ENCODE measurements around the gene GABRB1. TPM values are rescaled to one million over a fixed set of nuclear protein-coding genes. Genes with fewer than 3 reads are reported as not detected.
A peak's percentile ranks its signal among the peaks of the same experiment; 100 is the strongest.

The GABRB1 gene
- total RNA-seq (2.8 and 4.9 TPM in 2 replicates), polyA plus RNA-seq (3.6 and 5.5 TPM in 2 replicates)

GRCh38 chr4:47031011-47031678, at the start of gene GABRB1:
Gene GABRB1 (plus strand): TSS chr4:47031567.
- Histone ChIP-seq H2AFZ (peak within 1 kb of the TSS; percentile 91), H3K9me3 (ENCODE audit: low read depth) (no peaks in the 10 kb centered on the region), H3K36me3 (replicated peaks; ENCODE audit: insufficient read depth, low read depth) (no peaks in the 10 kb centered on the region), H3K79me2 (no peaks in the 10 kb centered on the region), H3K4me3 (peak within 1 kb of the TSS; percentile 94), H4K20me1 (ENCODE audit: insufficient read depth, poor library complexity, severe bottlenecking) (no peaks in the 10 kb centered on the region), H3K4me2 (peak within 1 kb of the TSS; percentile 94), H3K27me3 (no peaks in the 10 kb centered on the region), H3K9me2 (replicated peaks; ENCODE audit: insufficient read depth) (no peaks in the 10 kb centered on the region), H3K27ac (no peak within 1 kb of the TSS), H3K4me1 (ENCODE audit: insufficient read depth) (no peaks in the 10 kb centered on the region)
- WGBS (ENCODE audit: low lambda C conversion rate, missing lambda C conversion rate), result 1% methylated on average over 20 of the region's 20 CpGs
- DNase-seq (ENCODE audit: low spot score), result peak; percentile 78
- TF ChIP-seq CTCF (IDR thresholded peaks at IDR 0.05; ENCODE audit: poor library complexity) (no peak), EZH2phosphoT487 (IDR thresholded peaks at IDR 0.05; ENCODE audit: low read depth, severe bottlenecking, unreplicated experiment) (no peak), EZH2 (IDR thresholded peaks at IDR 0.05; ENCODE audit: borderline replicate concordance) (no peak)

GRCh38 chr4:46984781-46985180, 46.6 kb upstream of the GABRB1 start:
- Histone ChIP-seq H3K4me2 (no peak overlapping the region), H3K9me3 (ENCODE audit: low read depth) (no peaks in the 10 kb centered on the region), H3K36me3 (replicated peaks; ENCODE audit: insufficient read depth, low read depth) (no peaks in the 10 kb centered on the region), H4K20me1 (ENCODE audit: insufficient read depth, poor library complexity, severe bottlenecking) (no peaks in the 10 kb centered on the region), H3K4me3 (no peak overlapping the region), H3K9me2 (replicated peaks; ENCODE audit: insufficient read depth) (no peaks in the 10 kb centered on the region), H2AFZ (no peak overlapping the region), H3K27ac (no peak overlapping the region), H3K79me2 (no peaks in the 10 kb centered on the region), H3K4me1 (ENCODE audit: insufficient read depth) (no peaks in the 10 kb centered on the region), H3K27me3 (peaks cover 3% of the 10 kb centered on the region)
- no peak for DNase-seq (ENCODE audit: low spot score)
- 88% methylated on average over 1 of the region's 1 CpG for WGBS (ENCODE audit: low lambda C conversion rate, missing lambda C conversion rate)
- TF ChIP-seq EZH2 (IDR thresholded peaks at IDR 0.05; ENCODE audit: borderline replicate concordance), result no peak

GRCh38 chr4:46986922-46987638, 44.3 kb upstream of the GABRB1 start:
- no peak overlapping the region for H3K4me2 ChIP-seq
- DNase-seq (ENCODE audit: low spot score), result no peak
- H3K79me2 ChIP-seq, result no peaks in the 10 kb centered on the region
- no peak overlapping the region for H3K27ac ChIP-seq
- H3K36me3 ChIP-seq (replicated peaks; ENCODE audit: insufficient read depth, low read depth), result no peaks in the 10 kb centered on the region
- no peak for TF ChIP-seq CTCF (IDR thresholded peaks at IDR 0.05; ENCODE audit: poor library complexity)
- TF ChIP-seq EZH2 (IDR thresholded peaks at IDR 0.05; ENCODE audit: borderline replicate concordance), result no peak
- no peak for TF ChIP-seq EZH2phosphoT487 (IDR thresholded peaks at IDR 0.05; ENCODE audit: low read depth, severe bottlenecking, unreplicated experiment)
- no peak overlapping the region for H2AFZ ChIP-seq
- no peaks in the 10 kb centered on the region for H4K20me1 ChIP-seq (ENCODE audit: insufficient read depth, poor library complexity, severe bottlenecking)
- H3K4me3 ChIP-seq, result no peak overlapping the region
- H3K9me2 ChIP-seq (replicated peaks; ENCODE audit: insufficient read depth), result no peaks in the 10 kb centered on the region
- no peaks in the 10 kb centered on the region for H3K4me1 ChIP-seq (ENCODE audit: insufficient read depth)
- H3K27me3 ChIP-seq, result peaks cover 13% of the 10 kb centered on the region
- no peaks in the 10 kb centered on the region for H3K9me3 ChIP-seq (ENCODE audit: low read depth)
- WGBS (ENCODE audit: low lambda C conversion rate, missing lambda C conversion rate), result 73% methylated on average over 3 of the region's 3 CpGs

GRCh38 chr4:46992338-46992737, 39.0 kb upstream of the GABRB1 start:
- Histone ChIP-seq H3K36me3 (replicated peaks; ENCODE audit: insufficient read depth, low read depth) (no peaks in the 10 kb centered on the region), H2AFZ (no peak overlapping the region), H3K4me2 (no peak overlapping the region), H3K79me2 (no peaks in the 10 kb centered on the region), H3K9me2 (replicated peaks; ENCODE audit: insufficient read depth) (no peaks in the 10 kb centered on the region), H3K27ac (no peak overlapping the region), H3K27me3 (peaks cover 59% of the 10 kb centered on the region), H3K4me1 (ENCODE audit: insufficient read depth) (no peaks in the 10 kb centered on the region), H3K4me3 (no peak overlapping the region), H3K9me3 (ENCODE audit: low read depth) (no peaks in the 10 kb centered on the region), H4K20me1 (ENCODE audit: insufficient read depth, poor library complexity, severe bottlenecking) (no peaks in the 10 kb centered on the region)
- no peak for TF ChIP-seq EZH2phosphoT487 (IDR thresholded peaks at IDR 0.05; ENCODE audit: low read depth, severe bottlenecking, unreplicated experiment)
- TF ChIP-seq EZH2 (IDR thresholded peaks at IDR 0.05; ENCODE audit: borderline replicate concordance), result no peak
- TF ChIP-seq CTCF (IDR thresholded peaks at IDR 0.05; ENCODE audit: poor library complexity), result no peak
- WGBS (ENCODE audit: low lambda C conversion rate, missing lambda C conversion rate), result 30% methylated on average over 9 of the region's 9 CpGs
- no peak for DNase-seq (ENCODE audit: low spot score)
